Measurements from ENCODE around the gene C17orf75.

DNA sequence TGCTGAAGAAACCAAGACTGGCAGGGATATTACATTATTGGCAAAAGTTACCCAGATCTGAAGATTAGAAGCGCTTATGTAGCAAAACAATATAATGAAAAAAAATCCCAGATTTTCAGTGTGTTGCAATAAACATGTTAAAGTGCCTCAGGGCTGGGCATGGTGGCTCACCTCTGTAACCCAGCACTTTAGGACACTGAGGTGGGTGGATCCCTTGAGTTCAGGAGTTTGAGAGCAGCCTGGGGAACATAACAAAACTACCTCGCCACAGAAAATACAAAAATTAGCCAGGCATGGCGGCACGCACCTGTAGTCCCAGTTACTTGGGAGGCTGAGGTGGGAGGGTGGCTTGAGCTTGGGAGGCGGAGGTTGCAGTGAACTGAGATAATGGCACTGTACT is 14.8 kb upstream of the C17orf75 start:
- TF ChIP-seq, protein P1, sequence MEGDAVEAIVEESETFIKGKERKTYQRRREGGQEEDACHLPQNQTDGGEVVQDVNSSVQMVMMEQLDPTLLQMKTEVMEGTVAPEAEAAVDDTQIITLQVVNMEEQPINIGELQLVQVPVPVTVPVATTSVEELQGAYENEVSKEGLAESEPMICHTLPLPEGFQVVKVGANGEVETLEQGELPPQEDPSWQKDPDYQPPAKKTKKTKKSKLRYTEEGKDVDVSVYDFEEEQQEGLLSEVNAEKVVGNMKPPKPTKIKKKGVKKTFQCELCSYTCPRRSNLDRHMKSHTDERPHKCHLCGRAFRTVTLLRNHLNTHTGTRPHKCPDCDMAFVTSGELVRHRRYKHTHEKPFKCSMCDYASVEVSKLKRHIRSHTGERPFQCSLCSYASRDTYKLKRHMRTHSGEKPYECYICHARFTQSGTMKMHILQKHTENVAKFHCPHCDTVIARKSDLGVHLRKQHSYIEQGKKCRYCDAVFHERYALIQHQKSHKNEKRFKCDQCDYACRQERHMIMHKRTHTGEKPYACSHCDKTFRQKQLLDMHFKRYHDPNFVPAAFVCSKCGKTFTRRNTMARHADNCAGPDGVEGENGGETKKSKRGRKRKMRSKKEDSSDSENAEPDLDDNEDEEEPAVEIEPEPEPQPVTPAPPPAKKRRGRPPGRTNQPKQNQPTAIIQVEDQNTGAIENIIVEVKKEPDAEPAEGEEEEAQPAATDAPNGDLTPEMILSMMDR (conservative IDR thresholded peaks at IDR 0.05; ENCODE audit: low read depth in 2 of 2) = no peak
- TF ChIP-seq ZNF331 (CRISPR knock-in tag; IDR thresholded peaks at IDR 0.05; ENCODE audit: low read depth) (no peak), EZH2 (IDR thresholded peaks at IDR 0.05; ENCODE audit: low read depth, unreplicated experiment) (no peak), JUNB (IDR thresholded peaks at IDR 0.05; ENCODE audit: unreplicated experiment) (no peak), POLR2AphosphoS5 (IDR thresholded peaks at IDR 0.05; ENCODE audit: low read depth) (no peak), EZH2phosphoT487 (IDR thresholded peaks at IDR 0.05; ENCODE audit: unreplicated experiment) (no peak)
- TF ChIP-seq, protein P2, sequence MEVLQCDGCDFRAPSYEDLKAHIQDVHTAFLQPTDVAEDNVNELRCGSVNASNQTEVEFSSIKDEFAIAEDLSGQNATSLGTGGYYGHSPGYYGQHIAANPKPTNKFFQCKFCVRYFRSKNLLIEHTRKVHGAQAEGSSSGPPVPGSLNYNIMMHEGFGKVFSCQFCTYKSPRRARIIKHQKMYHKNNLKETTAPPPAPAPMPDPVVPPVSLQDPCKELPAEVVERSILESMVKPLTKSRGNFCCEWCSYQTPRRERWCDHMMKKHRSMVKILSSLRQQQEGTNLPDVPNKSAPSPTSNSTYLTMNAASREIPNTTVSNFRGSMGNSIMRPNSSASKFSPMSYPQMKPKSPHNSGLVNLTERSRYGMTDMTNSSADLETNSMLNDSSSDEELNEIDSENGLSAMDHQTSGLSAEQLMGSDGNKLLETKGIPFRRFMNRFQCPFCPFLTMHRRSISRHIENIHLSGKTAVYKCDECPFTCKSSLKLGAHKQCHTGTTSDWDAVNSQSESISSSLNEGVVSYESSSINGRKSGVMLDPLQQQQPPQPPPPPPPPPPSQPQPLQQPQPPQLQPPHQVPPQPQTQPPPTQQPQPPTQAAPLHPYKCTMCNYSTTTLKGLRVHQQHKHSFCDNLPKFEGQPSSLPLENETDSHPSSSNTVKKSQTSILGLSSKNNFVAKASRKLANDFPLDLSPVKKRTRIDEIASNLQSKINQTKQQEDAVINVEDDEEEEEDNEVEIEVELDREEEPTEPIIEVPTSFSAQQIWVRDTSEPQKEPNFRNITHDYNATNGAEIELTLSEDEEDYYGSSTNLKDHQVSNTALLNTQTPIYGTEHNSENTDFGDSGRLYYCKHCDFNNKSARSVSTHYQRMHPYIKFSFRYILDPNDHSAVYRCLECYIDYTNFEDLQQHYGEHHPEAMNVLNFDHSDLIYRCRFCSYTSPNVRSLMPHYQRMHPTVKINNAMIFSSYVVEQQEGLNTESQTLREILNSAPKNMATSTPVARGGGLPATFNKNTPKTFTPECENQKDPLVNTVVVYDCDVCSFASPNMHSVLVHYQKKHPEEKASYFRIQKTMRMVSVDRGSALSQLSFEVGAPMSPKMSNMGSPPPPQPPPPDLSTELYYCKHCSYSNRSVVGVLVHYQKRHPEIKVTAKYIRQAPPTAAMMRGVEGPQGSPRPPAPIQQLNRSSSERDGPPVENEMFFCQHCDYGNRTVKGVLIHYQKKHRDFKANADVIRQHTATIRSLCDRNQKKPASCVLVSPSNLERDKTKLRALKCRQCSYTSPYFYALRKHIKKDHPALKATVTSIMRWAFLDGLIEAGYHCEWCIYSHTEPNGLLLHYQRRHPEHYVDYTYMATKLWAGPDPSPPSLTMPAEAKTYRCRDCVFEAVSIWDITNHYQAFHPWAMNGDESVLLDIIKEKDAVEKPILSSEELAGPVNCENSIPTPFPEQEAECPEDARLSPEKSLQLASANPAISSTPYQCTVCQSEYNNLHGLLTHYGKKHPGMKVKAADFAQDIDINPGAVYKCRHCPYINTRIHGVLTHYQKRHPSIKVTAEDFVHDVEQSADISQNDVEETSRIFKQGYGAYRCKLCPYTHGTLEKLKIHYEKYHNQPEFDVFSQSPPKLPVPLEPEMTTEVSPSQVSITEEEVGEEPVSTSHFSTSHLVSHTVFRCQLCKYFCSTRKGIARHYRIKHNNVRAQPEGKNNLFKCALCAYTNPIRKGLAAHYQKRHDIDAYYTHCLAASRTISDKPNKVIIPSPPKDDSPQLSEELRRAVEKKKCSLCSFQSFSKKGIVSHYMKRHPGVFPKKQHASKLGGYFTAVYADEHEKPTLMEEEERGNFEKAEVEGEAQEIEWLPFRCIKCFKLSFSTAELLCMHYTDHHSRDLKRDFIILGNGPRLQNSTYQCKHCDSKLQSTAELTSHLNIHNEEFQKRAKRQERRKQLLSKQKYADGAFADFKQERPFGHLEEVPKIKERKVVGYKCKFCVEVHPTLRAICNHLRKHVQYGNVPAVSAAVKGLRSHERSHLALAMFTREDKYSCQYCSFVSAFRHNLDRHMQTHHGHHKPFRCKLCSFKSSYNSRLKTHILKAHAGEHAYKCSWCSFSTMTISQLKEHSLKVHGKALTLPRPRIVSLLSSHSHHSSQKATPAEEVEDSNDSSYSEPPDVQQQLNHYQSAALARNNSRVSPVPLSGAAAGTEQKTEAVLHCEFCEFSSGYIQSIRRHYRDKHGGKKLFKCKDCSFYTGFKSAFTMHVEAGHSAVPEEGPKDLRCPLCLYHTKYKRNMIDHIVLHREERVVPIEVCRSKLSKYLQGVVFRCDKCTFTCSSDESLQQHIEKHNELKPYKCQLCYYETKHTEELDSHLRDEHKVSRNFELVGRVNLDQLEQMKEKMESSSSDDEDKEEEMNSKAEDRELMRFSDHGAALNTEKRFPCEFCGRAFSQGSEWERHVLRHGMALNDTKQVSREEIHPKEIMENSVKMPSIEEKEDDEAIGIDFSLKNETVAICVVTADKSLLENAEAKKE (CRISPR knock-in tag; IDR thresholded peaks at IDR 0.05) = no peak
- TF ChIP-seq, protein P3, sequence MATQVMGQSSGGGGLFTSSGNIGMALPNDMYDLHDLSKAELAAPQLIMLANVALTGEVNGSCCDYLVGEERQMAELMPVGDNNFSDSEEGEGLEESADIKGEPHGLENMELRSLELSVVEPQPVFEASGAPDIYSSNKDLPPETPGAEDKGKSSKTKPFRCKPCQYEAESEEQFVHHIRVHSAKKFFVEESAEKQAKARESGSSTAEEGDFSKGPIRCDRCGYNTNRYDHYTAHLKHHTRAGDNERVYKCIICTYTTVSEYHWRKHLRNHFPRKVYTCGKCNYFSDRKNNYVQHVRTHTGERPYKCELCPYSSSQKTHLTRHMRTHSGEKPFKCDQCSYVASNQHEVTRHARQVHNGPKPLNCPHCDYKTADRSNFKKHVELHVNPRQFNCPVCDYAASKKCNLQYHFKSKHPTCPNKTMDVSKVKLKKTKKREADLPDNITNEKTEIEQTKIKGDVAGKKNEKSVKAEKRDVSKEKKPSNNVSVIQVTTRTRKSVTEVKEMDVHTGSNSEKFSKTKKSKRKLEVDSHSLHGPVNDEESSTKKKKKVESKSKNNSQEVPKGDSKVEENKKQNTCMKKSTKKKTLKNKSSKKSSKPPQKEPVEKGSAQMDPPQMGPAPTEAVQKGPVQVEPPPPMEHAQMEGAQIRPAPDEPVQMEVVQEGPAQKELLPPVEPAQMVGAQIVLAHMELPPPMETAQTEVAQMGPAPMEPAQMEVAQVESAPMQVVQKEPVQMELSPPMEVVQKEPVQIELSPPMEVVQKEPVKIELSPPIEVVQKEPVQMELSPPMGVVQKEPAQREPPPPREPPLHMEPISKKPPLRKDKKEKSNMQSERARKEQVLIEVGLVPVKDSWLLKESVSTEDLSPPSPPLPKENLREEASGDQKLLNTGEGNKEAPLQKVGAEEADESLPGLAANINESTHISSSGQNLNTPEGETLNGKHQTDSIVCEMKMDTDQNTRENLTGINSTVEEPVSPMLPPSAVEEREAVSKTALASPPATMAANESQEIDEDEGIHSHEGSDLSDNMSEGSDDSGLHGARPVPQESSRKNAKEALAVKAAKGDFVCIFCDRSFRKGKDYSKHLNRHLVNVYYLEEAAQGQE (IDR thresholded peaks at IDR 0.05; ENCODE audit: unreplicated experiment) = no peak
- TF ChIP-seq, protein P4, sequence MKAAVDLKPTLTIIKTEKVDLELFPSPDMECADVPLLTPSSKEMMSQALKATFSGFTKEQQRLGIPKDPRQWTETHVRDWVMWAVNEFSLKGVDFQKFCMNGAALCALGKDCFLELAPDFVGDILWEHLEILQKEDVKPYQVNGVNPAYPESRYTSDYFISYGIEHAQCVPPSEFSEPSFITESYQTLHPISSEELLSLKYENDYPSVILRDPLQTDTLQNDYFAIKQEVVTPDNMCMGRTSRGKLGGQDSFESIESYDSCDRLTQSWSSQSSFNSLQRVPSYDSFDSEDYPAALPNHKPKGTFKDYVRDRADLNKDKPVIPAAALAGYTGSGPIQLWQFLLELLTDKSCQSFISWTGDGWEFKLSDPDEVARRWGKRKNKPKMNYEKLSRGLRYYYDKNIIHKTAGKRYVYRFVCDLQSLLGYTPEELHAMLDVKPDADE (IDR thresholded peaks at IDR 0.05) = no peak
